ENCODE data around the gene HOXD1. TPM values are rescaled to one million over a fixed set of nuclear protein-coding genes. Genes with fewer than 3 reads are reported as not detected.
A peak's percentile ranks its signal among the peaks of the same experiment; 100 is the strongest.

Gene HOXD1
- total RNA-seq, 1 donor from 2014 or later = not detected

DNA sequence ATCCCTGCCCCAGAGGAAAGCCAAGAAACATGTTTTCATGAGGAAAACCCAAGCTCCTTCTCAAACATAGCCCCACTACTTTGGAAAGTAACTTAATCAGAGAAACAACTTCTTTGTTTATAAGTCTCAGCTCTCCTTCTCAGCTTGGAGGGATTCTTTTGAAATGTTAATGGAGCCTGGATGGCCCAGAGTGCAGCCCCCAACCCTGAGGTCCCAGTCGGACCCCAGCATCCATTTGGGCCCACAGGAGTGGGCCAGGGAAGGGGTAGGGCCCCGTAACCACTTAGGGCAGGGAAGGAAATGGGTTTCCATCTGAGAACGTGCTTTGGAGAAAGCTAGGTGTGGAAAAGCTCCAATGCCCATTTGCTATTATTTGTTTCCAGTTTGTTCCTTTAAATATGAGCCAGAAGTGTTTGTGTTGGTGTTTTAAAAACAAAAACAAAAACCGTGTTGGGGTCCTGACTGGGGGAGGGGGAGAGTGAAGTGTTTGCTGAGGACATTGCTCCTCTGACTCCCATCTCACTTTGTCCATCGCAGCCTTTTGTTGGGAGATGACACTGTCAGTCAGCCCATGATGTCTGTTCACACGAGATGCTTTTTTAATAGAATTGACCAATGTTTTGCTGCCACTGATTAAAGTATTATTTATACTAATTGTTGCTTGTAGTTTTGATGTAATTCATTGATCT, 33.0 kb upstream of the HOXD1 start:
- H3K27ac Mint-ChIP-seq (ENCODE audit: unreplicated experiment) = no peak overlapping the region
- H3K4me3 Mint-ChIP-seq (ENCODE audit: unreplicated experiment) = no peak overlapping the region
- H3K9me3 Mint-ChIP-seq (ENCODE audit: low read depth) = no peaks in the 10 kb centered on the region
- DNase-seq (ENCODE audit: low spot score) = no peak
- H3K36me3 Mint-ChIP-seq (ENCODE audit: low read depth) = peaks cover 2% of the 10 kb centered on the region
- peaks cover 79% of the 10 kb centered on the region for H3K27me3 Mint-ChIP-seq (ENCODE audit: low read depth)
- TF ChIP-seq CTCF (IDR thresholded peaks at IDR 0.05) = no peak
- peaks cover 6% of the 10 kb centered on the region for H3K4me1 Mint-ChIP-seq (ENCODE audit: low read depth)

- no peak for TF ChIP-seq CTCF (IDR thresholded peaks at IDR 0.05)
- no peak overlapping the region for H3K27ac Mint-ChIP-seq (ENCODE audit: unreplicated experiment)
- no peaks in the 10 kb centered on the region for H3K9me3 Mint-ChIP-seq (ENCODE audit: low read depth)
- H3K4me1 Mint-ChIP-seq (ENCODE audit: low read depth) = peaks cover 6% of the 10 kb centered on the region
- H3K36me3 Mint-ChIP-seq (ENCODE audit: low read depth) = peaks cover 4% of the 10 kb centered on the region
- DNase-seq (ENCODE audit: low spot score) = no peak
- no peak overlapping the region for H3K4me3 Mint-ChIP-seq (ENCODE audit: unreplicated experiment)
- peaks cover 79% of the 10 kb centered on the region for H3K27me3 Mint-ChIP-seq (ENCODE audit: low read depth)
Measured at GRCh38 chr2:176156301-176156806, 32.1 kb upstream of the HOXD1 start.

DNA sequence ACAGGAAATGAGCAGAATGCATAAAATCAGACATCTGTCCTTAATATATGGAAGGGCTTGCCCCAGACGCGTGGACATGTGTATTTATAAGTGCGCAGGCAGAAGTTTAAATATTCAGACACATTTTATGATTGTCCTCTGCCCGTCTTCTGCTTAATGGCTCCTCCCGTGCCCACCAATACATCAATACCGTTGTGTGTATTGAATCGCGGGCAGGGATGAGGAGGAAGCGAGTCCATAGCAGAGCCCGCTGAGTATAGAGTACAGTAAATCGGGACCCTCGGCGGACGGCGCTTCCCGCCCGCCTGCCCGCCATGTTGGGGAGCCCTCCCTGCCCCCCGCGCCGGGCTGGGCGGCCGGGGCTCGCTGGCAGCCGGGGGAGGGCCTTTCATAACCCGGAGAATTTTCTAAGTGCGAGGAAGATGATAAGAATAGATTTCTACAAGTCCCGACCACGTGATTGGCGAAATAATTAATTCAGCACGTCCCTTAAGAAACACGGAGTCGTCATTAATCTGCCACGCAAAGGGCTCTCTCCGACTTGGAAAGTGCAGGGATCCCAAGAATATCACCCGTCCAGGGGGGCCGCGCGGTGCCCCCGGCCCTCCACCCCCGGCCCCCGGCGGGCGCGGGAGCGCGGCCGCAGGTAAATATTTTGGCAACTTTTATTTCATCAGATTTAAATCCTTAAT, 31.5 kb upstream of the HOXD1 start, which contains the start of gene HOXD3:
HOXD3 (plus strand) TSS at position 501 of the 692 bp plus-strand sequence. CDS start 11,808 bp downstream, outside the sequence.
- H3K27me3 Mint-ChIP-seq (ENCODE audit: low read depth) = peaks cover 81% of the 10 kb centered on the region
- no peaks in the 10 kb centered on the region for H3K9me3 Mint-ChIP-seq (ENCODE audit: low read depth)
- H3K4me3 Mint-ChIP-seq (ENCODE audit: unreplicated experiment) = peak within 1 kb of the TSS; percentile 16
- no peak within 1 kb of the TSS for H3K27ac Mint-ChIP-seq (ENCODE audit: unreplicated experiment)
- peaks cover 6% of the 10 kb centered on the region for H3K36me3 Mint-ChIP-seq (ENCODE audit: low read depth)
- H3K4me1 Mint-ChIP-seq (ENCODE audit: low read depth) = peaks cover 6% of the 10 kb centered on the region
- no peak for TF ChIP-seq CTCF (IDR thresholded peaks at IDR 0.05)
- no peak for DNase-seq (ENCODE audit: low spot score)

GRCh38 chr2:176157499-176158185, 30.8 kb upstream of the HOXD1 start:
- Mint-ChIP-seq H3K9me3 (ENCODE audit: low read depth) (no peaks in the 10 kb centered on the region), H3K27ac (ENCODE audit: unreplicated experiment) (no peak overlapping the region), H3K4me3 (ENCODE audit: unreplicated experiment) (peak overlapping the region; percentile 16), H3K36me3 (ENCODE audit: low read depth) (peaks cover 6% of the 10 kb centered on the region), H3K4me1 (ENCODE audit: low read depth) (peaks cover 6% of the 10 kb centered on the region), H3K27me3 (ENCODE audit: low read depth) (peaks cover 81% of the 10 kb centered on the region)
- DNase-seq (ENCODE audit: low spot score) = no peak
- TF ChIP-seq CTCF (IDR thresholded peaks at IDR 0.05) = no peak

DNA sequence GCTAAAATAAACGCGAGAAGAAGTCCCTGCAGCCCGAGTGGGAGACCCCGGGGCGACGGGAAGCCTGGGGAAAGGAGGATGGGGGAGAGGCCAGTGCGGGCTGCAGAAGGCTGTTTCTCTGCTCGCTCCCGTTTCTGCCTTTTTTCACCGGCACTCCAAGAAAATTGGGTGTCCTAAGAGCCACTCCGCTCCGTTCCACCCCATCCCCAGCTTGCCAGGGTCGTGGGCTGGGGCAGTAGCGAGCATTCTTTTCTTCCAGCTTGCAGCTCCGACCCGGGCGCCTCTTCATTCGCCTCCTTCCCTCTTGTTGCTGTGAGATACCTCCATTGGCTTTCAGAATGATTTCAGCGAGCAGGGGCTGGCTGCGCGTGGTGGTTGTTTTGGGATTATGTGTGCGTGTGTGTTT, 30.3 kb upstream of the HOXD1 start:
- DNase-seq (ENCODE audit: low spot score) = no peak
- H3K27me3 Mint-ChIP-seq (ENCODE audit: low read depth) = peaks cover 81% of the 10 kb centered on the region
- peaks cover 6% of the 10 kb centered on the region for H3K4me1 Mint-ChIP-seq (ENCODE audit: low read depth)
- H3K9me3 Mint-ChIP-seq (ENCODE audit: low read depth) = no peaks in the 10 kb centered on the region
- H3K27ac Mint-ChIP-seq (ENCODE audit: unreplicated experiment) = no peak overlapping the region
- H3K36me3 Mint-ChIP-seq (ENCODE audit: low read depth) = peaks cover 6% of the 10 kb centered on the region
- no peak for TF ChIP-seq CTCF (IDR thresholded peaks at IDR 0.05)
- no peak overlapping the region for H3K4me3 Mint-ChIP-seq (ENCODE audit: unreplicated experiment)
